ENCODE results near the gene AIDA.

DNA sequence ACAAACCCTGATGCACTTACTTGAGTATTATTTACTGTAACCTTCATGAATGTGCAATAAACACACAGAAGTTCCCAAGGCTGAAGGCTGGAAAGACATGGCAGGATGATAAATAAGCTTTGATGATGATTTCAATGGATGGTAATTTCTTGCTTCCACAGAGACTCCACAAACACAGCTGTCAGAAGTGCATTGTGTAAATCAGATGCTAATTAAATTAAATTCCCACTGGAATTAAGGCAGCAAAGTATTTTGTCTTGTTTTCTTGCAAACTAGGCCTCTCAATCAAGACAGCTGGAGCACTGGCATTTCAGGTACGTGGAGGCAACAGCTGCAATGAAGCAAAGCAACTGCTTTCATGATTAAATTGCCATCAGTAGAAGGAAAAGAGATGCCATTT, 48.8 kb upstream of the AIDA start:
- TF ChIP-seq POLR2A (IDR thresholded peaks at IDR 0.05; ENCODE audit: low read length) (no peak), MAX (IDR thresholded peaks at IDR 0.05) (no peak), RAD21 (conservative IDR thresholded peaks at IDR 0.05 in 1 of 2, IDR thresholded peaks at IDR 0.05 in 1 of 2) (no peak), CTCF (IDR thresholded peaks at IDR 0.05) (no peak), JUN (IDR thresholded peaks at IDR 0.05) (no peak), JUNB (IDR thresholded peaks at IDR 0.05) (no peak), KDM1A (IDR thresholded peaks at IDR 0.05; ENCODE audit: low read depth) (no peak), RFX5 (IDR thresholded peaks at IDR 0.05) (no peak), BHLHE40 (IDR thresholded peaks at IDR 0.05; ENCODE audit: low read depth, low read length) (no peak), PHF8 (IDR thresholded peaks at IDR 0.05; ENCODE audit: borderline replicate concordance, low read depth) (no peak), ELK1 (IDR thresholded peaks at IDR 0.05; ENCODE audit: low read depth, low read length) (no peak)

Measured in A549 (cell line).